HL-60 (cell line): ENCODE data around the gene PEX26.

Experiments
- CTCF ChIP-seq: IDR thresholded peaks from one replicate; pipeline ENCODE4 v1.5.1; 2011; ENCODE audit warnings: low read length, control low read depth, inconsistent platforms; ENCODE audit not compliant: insufficient read depth
- POLR2AphosphoS5 ChIP-seq: IDR thresholded peaks from 2 replicates; pipeline ENCODE4 v1.6.1; 2012; ENCODE audit warnings: low read depth

GRCh38 chr22:18069041-18069440, 8.7 kb upstream of the PEX26 start:
- TF ChIP-seq CTCF, result no peak
- no peak for TF ChIP-seq POLR2AphosphoS5
